Stimulated activated CD8-positive, alpha-beta memory T cell treated with anti-CD3 and anti-CD28 coated beads, Interleukin-7, amount 100 ng/mL, for 1 hour (primary cell): ENCODE results near the gene MAP3K7.

Experiments used
- DNase-seq, 2 donors: peaks; one replicate each; pipeline ENCODE4 v3.0.0-alpha.2; 2020; ENCODE audit warnings: low read depth in 2 of 2

MAP3K7 gene

DNA sequence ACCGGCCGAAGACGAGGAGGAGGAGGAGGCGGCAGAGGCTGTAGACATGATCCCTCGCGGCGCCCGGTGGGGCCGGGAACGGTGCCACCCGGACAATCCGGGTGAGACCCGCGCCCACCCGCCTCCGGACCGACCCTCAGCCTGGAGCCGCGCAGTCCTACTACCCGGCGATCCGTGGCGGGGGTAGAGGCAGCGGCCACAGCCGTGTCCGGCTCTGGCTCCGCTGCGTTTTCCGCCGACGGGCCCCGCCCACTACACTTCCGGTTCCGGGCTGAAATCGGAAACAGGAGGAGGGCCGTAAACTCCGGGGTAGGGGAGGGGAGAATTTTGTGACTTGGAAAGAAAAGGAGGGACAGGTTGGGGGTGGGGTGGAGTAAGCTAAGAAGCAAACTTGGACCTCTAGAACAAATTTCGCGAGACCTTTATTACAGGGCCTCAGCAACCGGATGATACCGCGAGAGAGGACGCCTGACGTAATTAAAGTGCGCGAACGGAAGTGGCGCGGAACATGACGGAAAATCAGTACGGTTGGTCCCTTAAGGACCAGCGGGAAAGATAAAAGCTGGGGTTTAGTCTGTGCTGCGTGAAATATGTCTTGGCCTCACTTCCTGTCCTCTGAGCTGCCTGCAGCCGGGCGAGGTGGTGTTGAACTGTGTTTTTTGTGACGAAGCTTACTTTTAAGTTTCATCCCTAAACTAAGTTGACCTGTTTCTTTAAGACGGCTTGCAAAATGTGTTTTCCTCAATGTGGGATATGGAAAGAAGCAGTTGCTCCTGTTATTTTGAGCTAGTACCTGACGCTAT is at the start of gene MAP3K7:
TSS of gene MAP3K7 (minus strand) at position 237 of the 803 bp plus-strand sequence. CDS start at position 48, 189 bp downstream.
- peak; percentile 91 to 96 for DNase-seq

DNA sequence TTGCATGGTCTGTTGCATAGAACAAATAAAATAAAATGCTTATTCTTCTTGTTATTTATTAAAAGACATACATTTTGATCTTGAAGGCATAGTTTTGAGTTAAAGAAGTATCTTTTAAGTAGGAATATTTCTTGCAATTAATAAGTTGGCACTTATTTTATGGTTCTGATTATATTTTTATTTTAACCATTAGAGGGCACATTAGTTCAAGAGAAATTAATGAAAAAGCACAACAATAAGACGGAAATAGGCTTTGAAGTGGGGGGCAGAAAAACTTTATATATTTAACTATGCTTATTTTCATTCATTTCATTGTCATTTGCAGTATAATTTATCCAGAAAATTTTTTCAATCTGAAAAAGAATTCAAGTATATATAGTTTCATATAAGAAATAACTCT is 44.2 kb upstream of the MAP3K7 start:
- DNase-seq, result no peak

DNA sequence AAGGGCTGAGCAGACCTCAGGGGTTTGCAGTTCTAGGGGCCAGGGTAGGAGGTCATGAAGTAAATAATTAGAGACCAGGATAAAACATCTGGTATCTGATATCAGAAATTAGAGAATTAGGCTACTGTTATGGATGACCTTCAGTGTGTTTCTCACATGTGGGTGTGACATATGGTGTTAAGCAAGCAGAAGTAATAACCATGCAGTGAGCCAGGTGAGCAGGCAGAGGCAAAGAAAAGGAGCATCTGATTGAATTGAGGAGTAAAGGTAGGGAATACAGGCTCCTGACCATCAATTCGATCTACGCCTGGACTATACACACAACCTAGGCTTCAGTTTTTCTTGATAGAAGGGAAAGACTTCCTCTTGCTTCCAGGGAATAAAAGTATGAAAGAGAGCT is 34.7 kb upstream of the MAP3K7 start:
- DNase-seq, result no peak

DNA sequence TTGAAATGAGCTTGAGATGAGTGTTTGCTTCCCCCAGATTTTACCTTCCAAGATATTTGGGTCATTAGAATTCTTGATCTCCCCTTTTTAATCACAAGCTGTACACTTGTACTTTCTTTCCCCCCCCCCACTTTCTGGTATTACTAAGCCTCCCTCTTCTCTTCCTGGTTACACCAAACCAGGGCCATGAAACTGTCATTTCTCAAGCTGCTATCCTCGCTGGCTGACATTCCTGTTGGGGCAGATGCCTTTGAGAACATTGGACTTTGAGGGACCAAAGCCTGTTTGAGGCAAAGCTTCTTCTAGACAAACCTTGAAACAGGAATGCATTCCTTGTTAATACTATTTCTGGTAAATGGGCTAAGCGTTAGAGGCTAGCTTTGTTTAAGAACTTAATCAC is 32.3 kb upstream of the MAP3K7 start:
- DNase-seq, result no peak

DNA sequence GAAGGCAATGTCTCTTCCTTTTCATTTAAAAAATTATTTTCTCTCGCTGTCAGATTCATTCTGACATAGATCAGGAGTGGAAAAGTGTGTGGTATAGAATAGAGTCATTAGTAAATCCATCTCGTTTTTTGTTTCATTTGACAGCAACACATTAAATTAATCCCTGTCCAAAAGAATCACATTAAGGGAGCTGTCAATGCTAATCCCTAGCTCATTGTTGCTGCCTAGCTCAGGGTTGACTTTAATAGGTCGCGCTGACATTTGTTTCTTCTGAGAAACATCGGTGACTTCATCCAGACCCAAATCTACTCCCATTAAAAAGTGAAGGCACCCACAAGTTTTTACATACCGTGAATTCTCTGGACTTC is 25.4 kb upstream of the MAP3K7 start:
- DNase-seq, result no peak

DNA sequence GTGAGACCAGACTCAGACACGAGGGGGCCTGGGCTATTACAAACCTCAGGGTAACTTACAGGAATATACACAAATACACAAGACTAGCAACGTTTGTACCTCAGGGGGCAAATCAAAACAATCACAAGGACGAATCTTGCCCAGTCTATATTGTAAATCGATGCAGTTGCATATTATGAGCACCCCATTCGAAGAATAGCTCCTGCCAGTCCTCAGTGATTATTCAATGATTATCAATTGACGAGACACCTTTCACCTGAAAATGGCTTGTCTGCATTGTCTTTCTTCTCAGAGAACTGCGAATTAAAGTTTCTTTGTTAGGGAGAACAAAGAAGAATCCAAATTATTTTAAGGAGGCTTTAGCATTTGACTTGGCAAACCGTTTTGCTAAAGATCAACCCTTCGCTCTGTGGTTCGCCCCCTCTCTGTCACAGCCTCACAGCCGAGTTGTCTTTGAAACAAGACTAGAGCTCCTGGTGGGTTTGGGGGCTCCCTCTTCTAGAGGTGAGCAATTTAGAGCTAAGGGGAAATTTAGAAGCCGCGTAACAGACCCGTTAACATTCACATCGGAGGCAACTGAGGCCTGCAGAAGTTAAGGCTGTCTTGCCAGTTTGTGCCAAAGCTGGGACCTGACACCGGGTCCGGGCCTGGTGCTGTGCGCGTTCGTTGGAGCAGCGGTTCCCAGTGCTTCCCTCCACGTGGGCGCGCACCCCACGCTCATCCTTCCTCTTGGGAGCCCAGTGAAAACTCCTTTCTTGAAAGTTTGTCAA is 24.9 kb upstream of the MAP3K7 start:
- DNase-seq, result no peak

DNA sequence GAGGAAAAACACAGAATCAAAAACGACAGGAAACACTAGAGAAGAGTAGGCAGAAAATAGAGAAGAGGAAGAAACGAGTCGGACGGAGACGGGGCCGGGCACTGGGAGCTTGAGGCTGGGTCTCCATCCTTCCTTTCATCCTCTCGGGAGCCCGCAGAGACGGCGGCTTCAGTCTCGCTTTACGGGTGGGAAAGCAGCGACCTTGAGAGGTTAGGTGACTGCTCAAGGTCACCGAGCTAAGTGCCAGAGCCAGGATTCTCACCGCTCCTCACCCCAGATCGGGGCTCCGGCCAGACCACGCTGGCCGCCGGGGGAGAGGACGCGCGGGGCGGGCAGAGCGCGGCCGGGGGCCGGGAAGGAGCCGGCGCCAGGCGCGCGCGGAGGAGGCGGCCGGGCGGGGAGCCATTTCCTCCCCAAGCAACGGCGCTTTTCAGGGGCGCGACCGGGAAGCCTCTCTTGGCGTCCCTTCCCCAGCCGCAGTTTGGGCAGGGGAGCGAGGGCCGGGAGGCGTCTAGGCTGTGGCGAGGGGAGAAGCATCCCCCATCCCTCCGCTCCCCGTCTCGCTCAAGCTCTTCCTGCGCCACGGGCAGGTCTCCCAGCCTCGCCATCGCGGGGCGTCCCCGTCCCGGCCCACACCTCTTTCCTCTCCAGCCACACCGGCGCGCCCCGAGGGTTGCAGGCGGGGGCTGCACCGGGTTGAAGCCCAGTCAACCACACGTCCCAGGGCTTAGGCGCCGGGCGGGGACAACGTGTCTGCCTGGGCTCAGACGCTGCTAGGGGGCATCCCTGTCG is 24.1 kb upstream of the MAP3K7 start:
- no peak for DNase-seq

DNA sequence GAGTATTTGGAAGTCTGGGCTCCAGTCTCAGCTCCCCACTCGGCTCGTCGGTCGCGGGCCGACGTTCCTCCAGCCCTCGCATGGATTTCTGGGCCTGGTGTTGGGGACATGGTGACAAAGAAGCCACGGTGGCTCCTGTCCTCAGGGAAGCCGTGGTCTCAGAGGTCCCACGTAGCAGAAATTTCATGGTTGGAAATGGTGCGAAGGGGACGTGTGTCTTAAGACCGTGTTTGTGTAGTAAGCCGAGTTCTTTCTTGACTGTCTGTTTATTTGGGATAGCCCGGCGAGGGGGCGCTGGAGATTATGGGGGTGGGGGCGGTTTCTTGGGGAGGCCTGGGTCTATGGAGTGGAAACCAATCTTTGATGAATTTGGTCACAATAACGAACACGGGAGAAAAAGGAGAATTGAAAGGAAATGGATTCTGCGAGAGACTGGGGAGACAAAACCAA is 23.5 kb upstream of the MAP3K7 start:
- no peak for DNase-seq

DNA sequence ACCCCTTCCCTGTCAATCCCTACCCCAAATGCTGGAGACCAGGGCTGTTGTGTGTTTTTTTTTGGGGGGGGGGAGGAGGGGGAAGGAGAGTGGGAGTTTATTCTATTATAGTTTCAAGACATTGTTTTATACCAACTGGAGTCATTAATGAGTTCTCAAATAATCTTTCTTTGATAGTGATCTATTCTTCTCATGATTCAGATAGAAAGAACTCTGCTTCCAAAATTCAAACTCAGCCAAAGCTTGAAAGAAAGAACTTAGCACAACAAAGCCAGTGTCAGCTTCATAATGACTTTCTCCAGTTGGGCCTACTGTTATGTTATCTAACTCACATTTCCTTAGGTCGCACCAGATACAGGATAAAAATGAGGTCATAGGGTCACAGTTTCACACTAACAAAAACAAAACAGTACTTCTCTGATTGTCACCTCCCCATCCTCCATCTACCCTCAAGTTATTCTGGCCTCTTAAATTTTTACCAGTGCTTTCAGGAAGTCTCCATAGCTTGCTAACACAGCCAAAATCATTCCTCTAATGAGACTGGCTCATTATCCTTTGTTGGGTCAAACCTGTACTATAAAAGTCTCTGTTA is 19.0 kb upstream of the MAP3K7 start:
- DNase-seq, result no peak

DNA sequence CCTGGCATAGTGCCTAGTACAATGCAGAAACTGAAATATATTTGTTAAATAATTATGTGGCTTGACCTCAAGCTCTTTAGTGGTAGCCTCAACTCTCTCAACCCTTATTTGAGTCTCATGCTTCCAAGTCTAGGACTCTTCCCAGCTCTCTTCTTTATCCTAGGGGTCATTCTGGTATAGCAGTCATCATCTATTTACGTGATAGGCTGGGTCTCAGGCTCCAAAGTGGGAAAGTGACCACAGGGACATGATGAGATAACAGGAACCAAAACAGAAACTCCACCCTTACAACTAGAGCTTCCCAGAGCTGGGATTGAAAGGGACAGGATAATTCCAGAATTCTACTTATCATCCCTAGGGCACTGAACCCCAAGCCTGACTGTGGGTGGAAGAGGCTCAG is 17.7 kb upstream of the MAP3K7 start:
- DNase-seq, result no peak

DNA sequence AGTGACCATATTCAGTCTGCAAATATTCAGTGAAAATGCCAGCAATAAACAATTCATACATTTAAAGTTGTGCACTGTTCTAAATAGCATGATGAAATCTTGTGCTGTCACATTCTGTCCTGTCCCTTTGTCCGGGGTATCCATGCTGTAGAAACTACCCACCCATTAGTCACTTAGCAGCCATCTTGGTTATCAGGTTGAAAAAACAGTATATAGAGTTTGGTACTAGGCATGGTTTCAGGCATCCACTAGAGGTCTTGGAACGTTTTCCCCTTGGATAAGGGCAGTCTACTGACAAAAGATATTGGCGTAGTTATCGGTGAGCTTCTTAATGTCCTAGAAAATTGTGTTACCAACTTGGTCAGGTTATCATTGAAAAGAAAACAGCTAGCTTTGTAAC is 12.3 kb upstream of the MAP3K7 start:
- no peak for DNase-seq

DNA sequence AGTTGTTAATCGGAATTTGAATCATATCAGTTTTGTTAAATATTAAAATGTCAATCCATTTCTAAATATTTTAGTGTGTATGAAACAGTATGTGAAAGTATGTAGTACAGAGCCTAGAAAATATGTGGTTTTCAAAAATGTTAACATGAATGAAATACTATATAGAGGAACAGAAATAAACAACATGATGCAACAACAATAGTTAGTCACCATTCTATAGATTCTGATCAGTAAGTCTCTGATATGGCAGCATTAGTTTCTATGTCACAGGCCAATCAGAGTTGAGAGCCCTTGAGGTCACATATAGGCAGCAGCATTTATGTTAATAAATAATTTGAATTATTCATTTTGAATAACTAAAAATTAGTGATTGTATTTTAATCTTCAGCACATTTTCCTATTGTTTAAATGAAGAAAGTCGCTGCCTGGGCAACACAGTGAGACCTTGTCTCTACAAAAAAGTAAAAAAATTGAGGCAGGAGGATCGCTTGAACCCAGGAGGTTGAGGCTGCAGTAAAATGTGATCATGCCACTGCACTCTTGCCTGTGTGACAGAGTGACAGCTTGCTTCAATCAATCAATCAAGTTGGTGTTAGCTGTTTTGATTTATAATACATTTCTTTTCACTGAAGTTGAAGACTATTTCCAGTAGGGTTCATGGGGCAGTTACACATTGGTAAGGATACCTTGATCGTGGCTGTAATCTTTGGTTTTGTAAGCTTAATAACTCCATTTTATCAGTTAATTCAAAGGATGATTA is 11.5 kb upstream of the MAP3K7 start:
- DNase-seq, result no peak

DNA sequence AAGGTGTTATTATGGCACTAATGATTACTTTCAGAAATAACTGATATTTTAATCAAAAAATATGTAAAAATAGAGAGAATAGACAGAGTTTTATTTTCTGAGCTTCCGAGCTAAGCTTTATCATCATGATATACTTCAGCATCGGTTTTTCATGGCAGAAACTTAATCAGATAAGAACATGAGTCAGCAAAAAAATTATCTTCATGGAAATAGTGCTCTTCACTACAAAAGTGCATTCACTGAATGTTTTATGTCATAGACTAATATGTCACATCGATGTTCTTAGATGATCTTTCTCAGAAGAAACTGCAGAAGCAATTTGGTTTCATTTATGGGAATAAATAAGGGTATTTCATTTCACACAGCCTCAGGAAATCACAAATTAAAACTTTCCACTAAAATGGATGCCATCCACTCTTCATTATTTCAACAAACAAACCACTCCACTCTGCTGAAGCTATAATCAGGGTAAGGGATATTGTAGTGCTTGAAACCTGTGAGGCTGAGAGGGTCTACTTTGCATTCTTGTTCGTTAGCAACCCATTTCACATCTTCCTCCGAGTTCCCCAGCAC is 10.2 kb upstream of the MAP3K7 start:
- DNase-seq, result no peak

DNA sequence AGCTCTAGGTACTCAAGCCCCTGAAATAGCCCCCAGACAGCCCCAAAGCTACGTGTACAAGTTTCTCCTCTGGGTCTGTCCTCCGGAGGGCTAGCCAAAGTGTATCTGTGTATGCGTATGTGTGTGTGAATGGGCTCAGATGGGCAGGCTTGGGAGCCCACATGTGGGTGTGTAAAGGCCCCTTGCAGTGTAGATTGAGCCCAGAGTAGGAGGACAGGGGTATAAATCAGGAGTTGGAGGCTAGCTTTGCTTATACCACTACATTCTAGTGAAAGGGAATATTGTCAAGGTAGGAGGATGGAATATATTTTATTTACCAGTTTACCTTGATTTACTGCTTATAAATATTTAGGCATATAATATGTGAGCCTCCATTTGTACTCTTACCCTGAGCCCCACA is 9.0 kb upstream of the MAP3K7 start:
- DNase-seq, result no peak

DNA sequence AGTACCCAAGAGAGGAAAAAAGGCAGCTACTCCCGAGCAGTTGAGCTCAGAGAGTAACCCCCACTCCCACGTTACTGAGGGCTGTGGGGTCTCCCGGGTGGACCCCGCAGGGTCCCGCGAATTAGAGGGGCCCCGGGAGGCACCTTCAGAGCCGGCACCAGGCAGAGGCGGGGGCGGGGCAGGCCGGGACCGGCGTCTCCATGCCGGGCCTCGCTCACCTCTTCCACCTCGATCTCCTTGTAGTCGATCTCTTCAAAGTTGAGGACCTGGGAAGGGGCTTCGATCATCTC is 381 bp downstream of the MAP3K7 start:
- peak in 1 of 2 donors; percentile 8 for DNase-seq

DNA sequence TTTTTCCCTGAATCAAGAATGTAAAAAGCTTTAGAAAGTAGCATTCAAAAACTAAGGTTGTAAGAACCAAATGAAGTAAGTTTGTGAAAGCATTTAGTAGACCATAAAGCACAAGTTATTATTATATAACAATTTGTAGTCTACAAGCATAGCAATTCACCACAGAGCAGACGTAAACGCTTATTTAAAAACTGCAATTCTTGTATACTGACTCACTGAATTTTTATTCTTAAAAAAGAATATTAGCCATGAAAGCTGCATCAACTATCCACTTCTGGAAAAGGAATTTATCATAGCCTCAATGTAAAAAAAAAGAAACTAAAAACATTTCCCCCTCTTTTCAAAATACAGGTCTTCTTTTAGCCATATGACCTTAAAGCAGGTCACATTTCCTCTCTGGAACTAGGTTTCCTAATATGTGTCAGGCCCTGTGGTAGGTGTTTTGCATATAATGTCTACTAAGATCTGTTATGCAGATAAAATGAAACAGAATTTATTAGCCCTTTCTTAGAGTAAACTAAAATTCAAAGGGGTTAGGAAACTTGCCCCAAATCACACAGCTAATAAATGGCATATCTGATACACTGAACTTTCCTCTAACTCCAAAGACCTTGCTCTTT is 2.1 kb downstream of the MAP3K7 start:
- DNase-seq, result no peak

DNA sequence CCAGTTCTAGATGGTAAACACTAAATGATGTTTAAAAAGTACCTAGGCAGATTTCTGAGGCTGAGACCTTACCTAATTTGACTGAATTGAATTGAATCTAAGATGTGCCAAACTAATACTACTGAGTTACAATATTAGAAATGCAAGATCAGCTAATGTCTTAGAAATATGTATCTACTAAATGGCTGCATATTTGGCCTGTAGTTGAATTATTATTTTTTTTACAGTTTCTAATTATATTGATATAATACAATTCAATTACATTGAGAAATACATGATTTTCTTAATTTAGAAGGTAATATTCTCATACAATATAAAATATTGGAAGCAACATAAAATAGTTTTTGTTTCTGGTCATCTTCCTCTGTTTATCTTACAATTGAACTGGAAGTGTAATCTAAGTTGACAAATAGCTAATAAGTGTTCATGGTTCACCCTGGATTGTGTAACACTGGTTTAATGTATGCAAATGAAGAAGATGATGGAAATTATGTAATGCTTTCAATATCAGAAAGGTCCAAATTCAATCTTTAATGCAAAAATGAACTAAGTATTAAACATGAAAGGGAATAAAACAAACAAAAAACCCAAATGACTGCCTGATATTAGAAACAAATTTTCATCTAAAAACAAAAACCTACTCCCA is 2.9 kb downstream of the MAP3K7 start:
- no peak for DNase-seq

DNA sequence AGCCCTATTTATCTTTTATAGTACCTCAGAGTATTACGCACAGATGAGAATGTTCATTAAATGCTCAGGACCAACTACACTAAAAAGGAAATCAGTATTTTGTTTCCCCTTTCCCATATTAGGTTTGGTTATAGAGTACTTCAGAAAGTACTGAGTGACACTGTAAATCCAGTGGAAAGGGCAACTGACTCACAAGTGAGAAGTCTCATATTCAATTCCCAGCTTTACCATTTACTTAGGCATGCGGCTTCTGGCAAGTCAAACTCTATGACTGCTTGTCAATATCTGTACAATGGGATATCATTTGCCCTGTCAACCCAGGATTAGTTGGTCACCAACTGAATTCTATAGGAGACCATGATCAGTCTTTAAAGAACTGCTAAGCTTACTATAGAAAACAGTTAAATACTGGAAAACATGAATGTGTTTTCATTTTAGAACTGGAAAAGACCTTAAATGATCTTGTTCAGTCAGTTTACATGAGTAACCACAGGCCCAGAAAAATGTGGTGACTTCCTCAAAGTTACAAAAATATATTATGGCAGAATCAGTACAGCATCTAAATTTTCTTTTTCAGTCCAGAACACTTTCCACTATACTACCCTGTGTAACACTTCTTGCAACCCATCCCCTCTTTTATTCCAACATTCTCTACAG is 3.6 kb downstream of the MAP3K7 start:
- DNase-seq, result no peak

DNA sequence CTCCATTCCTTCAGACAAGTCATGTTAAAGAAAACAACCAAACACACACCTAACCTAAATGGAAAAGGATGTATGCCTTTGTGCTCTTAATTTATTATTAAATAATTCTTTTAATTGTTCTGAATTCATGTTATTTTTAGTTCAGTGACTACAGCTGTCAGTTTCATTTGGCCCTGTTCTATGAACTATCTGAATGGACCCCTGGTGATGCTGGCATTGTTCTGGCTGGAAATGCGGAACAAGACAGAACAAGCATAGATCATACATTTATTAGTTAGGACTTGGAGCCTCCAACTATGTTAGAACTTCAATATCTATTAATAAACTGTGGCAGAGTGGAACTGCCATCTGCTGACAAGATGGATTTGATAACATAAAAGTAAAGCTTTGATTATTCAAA is 5.7 kb downstream of the MAP3K7 start:
- no peak for DNase-seq
